OCI-LY1 (cell line): Measurements from ENCODE around the gene NDC80.

ENCODE experiments used
- EZH2 ChIP-seq: fragments of 200-600 bp; sonication (generic), shearing (Covaris generic); IDR thresholded peaks from 2 replicates; pipeline ENCODE4 v1.8.0; 2017; ENCODE audit warnings: borderline replicate concordance, mixed run types, mild to moderate bottlenecking, antibody characterized with exemption, low read length, moderate library complexity, mixed read lengths
- TF ChIP-seq, protein P1 (sequence below): fragments of 200-600 bp; sonication (generic), shearing (Covaris generic); IDR thresholded peaks from 2 replicates; pipeline ENCODE4 v1.5.1; 2017; ENCODE audit warnings: mild to moderate bottlenecking, antibody characterized with exemption, low read length, moderate library complexity, mixed read lengths

DNA sequence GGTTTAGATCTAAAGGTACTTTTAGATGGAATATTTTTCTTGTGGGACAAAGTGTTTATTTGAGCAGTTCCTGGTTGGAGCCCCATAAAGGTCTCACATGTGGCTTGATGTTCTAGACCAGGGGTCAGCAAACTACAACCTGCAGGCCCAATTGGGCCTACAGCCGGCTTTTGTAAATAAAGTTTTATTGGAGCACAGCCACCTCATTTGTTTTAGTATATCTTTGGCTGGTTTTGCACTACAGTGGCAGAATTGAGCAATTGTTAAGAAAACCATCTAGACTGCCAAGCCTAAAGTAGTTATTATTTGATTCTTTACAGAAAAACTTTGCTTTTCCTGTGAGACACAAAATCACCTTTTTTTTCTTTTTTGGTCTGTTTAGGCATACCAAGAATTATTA lies 41.6 kb downstream of the NDC80 start:
- no peak for TF ChIP-seq EZH2
- TF ChIP-seq, protein P1, sequence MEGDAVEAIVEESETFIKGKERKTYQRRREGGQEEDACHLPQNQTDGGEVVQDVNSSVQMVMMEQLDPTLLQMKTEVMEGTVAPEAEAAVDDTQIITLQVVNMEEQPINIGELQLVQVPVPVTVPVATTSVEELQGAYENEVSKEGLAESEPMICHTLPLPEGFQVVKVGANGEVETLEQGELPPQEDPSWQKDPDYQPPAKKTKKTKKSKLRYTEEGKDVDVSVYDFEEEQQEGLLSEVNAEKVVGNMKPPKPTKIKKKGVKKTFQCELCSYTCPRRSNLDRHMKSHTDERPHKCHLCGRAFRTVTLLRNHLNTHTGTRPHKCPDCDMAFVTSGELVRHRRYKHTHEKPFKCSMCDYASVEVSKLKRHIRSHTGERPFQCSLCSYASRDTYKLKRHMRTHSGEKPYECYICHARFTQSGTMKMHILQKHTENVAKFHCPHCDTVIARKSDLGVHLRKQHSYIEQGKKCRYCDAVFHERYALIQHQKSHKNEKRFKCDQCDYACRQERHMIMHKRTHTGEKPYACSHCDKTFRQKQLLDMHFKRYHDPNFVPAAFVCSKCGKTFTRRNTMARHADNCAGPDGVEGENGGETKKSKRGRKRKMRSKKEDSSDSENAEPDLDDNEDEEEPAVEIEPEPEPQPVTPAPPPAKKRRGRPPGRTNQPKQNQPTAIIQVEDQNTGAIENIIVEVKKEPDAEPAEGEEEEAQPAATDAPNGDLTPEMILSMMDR: no peak
